GM12878 (cell line): ENCODE data around the gene SNX15.

Experiments used
- BHLHE40 ChIP-seq, 2 experiments: fragments of 450-650 bp in 1 of 2; IDR thresholded peaks; 2 replicates each; pipeline ENCODE4 v1.6.1; 2011 to 2017; ENCODE audit warnings: low read depth in 2 of 2, borderline replicate concordance in 1 of 2, improper control_type of control experiment in 1 of 2, low read length in 1 of 2, mild to moderate bottlenecking in 1 of 2
- EGR1 ChIP-seq, 2 experiments: IDR thresholded peaks; 1 replicate in 1 of 2; 2 replicates in 1 of 2; pipeline ENCODE4 v1.6.1; 2011 to 2012; ENCODE audit warnings: low read depth in 2 of 2, low read length in 2 of 2, borderline replicate concordance in 1 of 2, mild to moderate bottlenecking in 1 of 2, moderate library complexity in 1 of 2
- ESRRA ChIP-seq: IDR thresholded peaks from 2 replicates; pipeline ENCODE4 v1.6.1; 2012; ENCODE audit warnings: mild to moderate bottlenecking, low read length, improper control_type of control experiment
- EZH2 ChIP-seq: IDR thresholded peaks from 2 replicates; pipeline ENCODE4 v1.6.1; 2012; ENCODE audit warnings: low read depth, mild to moderate bottlenecking, control low read depth, inconsistent platforms, low read length, borderline replicate concordance; ENCODE audit not compliant: control insufficient read depth
- JUNB ChIP-seq: IDR thresholded peaks from 2 replicates; pipeline ENCODE4 v1.6.1; 2016; ENCODE audit warnings: antibody characterized with exemption, mild to moderate bottlenecking
- MAX ChIP-seq: IDR thresholded peaks from 2 replicates; pipeline ENCODE4 v1.6.1; 2012; ENCODE audit warnings: low read depth, low read length, improper control_type of control experiment
- MTA3 ChIP-seq: IDR thresholded peaks from 2 replicates; pipeline ENCODE4 v1.6.1; 2012; ENCODE audit warnings: low read length, inconsistent platforms, borderline replicate concordance
- RELA ChIP-seq: fragments of 450-650 bp; IDR thresholded peaks from 2 replicates; pipeline ENCODE4 v1.8.0; 2014; ENCODE audit warnings: borderline replicate concordance; ENCODE audit not compliant: partially characterized antibody
- SUPT20H ChIP-seq: IDR thresholded peaks from 2 replicates; pipeline ENCODE4 v1.6.1; 2011; ENCODE audit warnings: low read depth, mild to moderate bottlenecking, low read length, moderate library complexity, borderline replicate concordance; ENCODE audit not compliant: control insufficient read depth
- ZNF592 ChIP-seq: fragments of 450-650 bp; IDR thresholded peaks from 2 replicates; pipeline ENCODE4 v1.6.1; 2017; ENCODE audit warnings: mild to moderate bottlenecking, moderate library complexity
- TF ChIP-seq, protein P1 (sequence below), 3 experiments: IDR thresholded peaks in 2 of 3; conservative IDR thresholded peaks in 1 of 3; 2 replicates each; pipeline ENCODE4 v1.5.1; 2011; ENCODE audit warnings: low read depth in 3 of 3, low read length in 3 of 3, mild to moderate bottlenecking in 3 of 3, control low read depth in 2 of 3, moderate library complexity in 2 of 3, inconsistent platforms in 1 of 3, mixed read lengths in 1 of 3; ENCODE audit not compliant: control insufficient read depth in 2 of 3, insufficient read depth in 1 of 3; ENCODE audit errors: extremely low read depth in 1 of 3

- TF ChIP-seq JUNB, result no peak
- no peak for TF ChIP-seq ESRRA
- no peak for TF ChIP-seq MTA3
- TF ChIP-seq EZH2, result no peak
- TF ChIP-seq EGR1 (IDR thresholded peaks at IDR 0.05; ENCODE audit: borderline replicate concordance in 1 of 2, low read depth in 2 of 2, low read length in 2 of 2), result no peak
- no peak for TF ChIP-seq SUPT20H
- no peak for TF ChIP-seq BHLHE40 (IDR thresholded peaks at IDR 0.05; ENCODE audit: borderline replicate concordance in 1 of 2, low read depth in 2 of 2, low read length in 1 of 2)
- TF ChIP-seq ZNF592, result no peak
- TF ChIP-seq, protein P1, sequence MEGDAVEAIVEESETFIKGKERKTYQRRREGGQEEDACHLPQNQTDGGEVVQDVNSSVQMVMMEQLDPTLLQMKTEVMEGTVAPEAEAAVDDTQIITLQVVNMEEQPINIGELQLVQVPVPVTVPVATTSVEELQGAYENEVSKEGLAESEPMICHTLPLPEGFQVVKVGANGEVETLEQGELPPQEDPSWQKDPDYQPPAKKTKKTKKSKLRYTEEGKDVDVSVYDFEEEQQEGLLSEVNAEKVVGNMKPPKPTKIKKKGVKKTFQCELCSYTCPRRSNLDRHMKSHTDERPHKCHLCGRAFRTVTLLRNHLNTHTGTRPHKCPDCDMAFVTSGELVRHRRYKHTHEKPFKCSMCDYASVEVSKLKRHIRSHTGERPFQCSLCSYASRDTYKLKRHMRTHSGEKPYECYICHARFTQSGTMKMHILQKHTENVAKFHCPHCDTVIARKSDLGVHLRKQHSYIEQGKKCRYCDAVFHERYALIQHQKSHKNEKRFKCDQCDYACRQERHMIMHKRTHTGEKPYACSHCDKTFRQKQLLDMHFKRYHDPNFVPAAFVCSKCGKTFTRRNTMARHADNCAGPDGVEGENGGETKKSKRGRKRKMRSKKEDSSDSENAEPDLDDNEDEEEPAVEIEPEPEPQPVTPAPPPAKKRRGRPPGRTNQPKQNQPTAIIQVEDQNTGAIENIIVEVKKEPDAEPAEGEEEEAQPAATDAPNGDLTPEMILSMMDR (IDR thresholded peaks at IDR 0.05 in 2 of 3, conservative IDR thresholded peaks at IDR 0.05 in 1 of 3; ENCODE audit: control insufficient read depth in 2 of 3, extremely low read depth in 1 of 3, insufficient read depth in 1 of 3, low read depth in 3 of 3, low read length in 3 of 3), result no peak
- no peak for TF ChIP-seq MAX
- TF ChIP-seq RELA, result no peak
These were observed 12.5 kb upstream of the SNX15 start for GRCh38 chr11:65014726-65015227.
